Panc1 (cell line): ENCODE measurements around the gene TRIM8.
"Not testable (repeated sequence)": the region's sequence is repeated elsewhere in the genome, so short reads cannot be mapped to it uniquely, and the experiment has no call there.

Source experiments
- CTCF ChIP-seq: fragments of 450-650 bp; IDR thresholded peaks from 2 replicates; pipeline ENCODE4 v1.5.1; 2017; ENCODE audit warnings: mild to moderate bottlenecking
- POLR2AphosphoS5 ChIP-seq: IDR thresholded peaks from 2 replicates; pipeline ENCODE4 v1.6.1; 2012; ENCODE audit warnings: mild to moderate bottlenecking, low read depth, low read length, moderate library complexity
- SIN3A ChIP-seq: IDR thresholded peaks from 2 replicates; pipeline ENCODE4 v1.6.1; 2012; ENCODE audit warnings: low read depth, mild to moderate bottlenecking, low read length, moderate library complexity, borderline replicate concordance; ENCODE audit not compliant: insufficient read depth

- TF ChIP-seq CTCF, SIN3A, POLR2AphosphoS5: not testable (repeated sequence)
Observed at GRCh38 chr10:102667411-102667810, 23.1 kb downstream of the TRIM8 start.
